Choroid plexus epithelial cell (primary cell): ENCODE measurements around the gene LDAH.

Source experiments
- DNase-seq: peaks from one replicate; pipeline ENCODE4 v3.0.0-alpha.2; 2010; ENCODE audit warnings: low read depth
- H3K4me3 ChIP-seq: 2 replicates; pipeline ENCODE4 v1.5.1; 2011; ENCODE audit warnings: low read depth, mild to moderate bottlenecking, control low read depth, low read length, moderate library complexity
- TF ChIP-seq, protein P1 (sequence below): conservative IDR thresholded peaks from 2 replicates; pipeline ENCODE4 v1.5.1; 2011; ENCODE audit warnings: low read depth, mild to moderate bottlenecking, control low read depth, inconsistent platforms, low read length, moderate library complexity

LDAH gene

DNA sequence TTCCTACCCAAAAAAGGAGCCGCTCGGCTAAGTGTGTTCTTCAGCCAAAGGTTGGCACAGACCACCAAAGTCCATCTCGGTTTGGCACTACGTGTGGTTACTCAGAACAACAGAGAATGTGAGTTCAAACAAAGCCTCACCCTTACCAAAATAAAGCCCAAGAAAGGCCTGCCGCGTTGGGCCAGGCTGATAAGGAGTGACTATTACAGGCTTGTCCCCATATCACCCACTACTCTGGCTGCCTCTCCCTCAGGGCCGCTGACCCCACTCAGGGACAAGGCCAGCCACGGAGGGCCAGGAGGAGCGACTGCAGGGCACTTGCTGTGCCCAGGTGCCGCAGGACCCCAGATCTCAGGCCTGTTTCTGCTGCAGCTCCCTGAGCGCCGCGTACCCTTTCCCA lies 185.8 kb downstream of the LDAH start:
- TF ChIP-seq, protein P1, sequence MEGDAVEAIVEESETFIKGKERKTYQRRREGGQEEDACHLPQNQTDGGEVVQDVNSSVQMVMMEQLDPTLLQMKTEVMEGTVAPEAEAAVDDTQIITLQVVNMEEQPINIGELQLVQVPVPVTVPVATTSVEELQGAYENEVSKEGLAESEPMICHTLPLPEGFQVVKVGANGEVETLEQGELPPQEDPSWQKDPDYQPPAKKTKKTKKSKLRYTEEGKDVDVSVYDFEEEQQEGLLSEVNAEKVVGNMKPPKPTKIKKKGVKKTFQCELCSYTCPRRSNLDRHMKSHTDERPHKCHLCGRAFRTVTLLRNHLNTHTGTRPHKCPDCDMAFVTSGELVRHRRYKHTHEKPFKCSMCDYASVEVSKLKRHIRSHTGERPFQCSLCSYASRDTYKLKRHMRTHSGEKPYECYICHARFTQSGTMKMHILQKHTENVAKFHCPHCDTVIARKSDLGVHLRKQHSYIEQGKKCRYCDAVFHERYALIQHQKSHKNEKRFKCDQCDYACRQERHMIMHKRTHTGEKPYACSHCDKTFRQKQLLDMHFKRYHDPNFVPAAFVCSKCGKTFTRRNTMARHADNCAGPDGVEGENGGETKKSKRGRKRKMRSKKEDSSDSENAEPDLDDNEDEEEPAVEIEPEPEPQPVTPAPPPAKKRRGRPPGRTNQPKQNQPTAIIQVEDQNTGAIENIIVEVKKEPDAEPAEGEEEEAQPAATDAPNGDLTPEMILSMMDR: no peak
- DNase-seq: no peak
- H3K4me3 ChIP-seq: no peak overlapping the region

DNA sequence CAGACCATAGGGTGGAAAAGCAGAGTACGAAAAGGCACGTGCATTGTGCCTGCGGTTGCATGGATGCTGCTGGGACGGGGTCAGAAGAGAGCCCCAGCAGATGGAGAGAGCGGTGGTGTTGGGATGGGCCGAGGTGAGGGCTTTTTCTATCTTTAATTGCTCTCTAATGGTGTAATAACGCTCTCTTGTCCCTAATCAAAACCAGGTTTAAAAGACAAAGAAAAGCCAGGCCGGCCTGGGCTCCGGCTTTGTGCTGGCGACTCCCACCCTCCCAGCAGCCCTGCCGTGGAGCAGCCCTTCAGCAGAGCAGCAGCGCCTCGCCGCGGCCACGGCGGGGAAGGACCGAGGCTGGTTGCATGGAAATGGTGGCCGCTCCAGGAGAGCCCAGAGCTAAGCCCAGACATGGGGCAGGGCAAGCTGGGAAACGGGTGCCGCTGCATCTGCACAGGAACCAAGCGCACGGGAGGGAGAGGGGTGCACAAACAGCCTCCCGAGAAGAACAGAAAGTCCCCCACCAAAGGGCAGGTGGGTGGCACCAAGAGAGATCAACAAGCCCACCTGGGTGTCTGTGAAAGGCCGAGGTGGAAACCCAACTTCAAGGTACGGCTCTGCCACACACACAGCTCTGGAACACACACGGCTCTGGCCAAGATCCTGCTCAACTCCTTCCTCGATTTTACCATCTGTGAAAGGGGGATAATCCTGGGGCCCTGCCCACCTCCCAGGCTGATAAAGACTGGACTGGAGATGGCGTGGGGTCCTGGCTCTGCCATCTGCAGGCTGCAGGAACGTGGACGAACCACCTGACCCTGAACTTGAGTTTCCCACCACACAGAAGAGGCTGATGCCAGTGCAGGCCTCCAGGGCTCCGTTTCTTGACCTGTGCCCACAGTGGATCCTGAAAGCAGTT lies 187.0 kb downstream of the LDAH start:
- no peak overlapping the region for H3K4me3 ChIP-seq
- peak; percentile 86 for DNase-seq
- TF ChIP-seq, protein P1: peak; percentile 94

DNA sequence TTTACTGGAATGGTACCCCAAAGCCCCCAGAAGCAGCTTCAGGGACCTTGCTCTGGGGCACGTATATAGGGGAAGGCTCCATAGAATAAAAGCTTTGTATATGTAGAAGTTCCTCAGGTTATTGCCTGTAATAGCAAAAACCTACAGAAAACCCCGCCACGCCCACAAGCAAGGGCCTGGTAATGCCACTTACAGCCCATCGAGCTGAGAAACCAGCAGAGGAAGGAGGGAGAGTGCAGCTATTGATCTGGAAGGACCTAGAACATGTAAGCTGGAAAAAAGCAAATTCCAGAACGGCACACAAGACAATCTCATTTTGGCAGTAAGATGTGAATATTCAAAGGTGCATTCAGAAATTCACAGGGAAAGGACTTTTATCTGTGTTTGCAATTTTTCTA lies 187.8 kb downstream of the LDAH start:
- TF ChIP-seq, protein P1: no peak
- H3K4me3 ChIP-seq: no peak overlapping the region

DNA sequence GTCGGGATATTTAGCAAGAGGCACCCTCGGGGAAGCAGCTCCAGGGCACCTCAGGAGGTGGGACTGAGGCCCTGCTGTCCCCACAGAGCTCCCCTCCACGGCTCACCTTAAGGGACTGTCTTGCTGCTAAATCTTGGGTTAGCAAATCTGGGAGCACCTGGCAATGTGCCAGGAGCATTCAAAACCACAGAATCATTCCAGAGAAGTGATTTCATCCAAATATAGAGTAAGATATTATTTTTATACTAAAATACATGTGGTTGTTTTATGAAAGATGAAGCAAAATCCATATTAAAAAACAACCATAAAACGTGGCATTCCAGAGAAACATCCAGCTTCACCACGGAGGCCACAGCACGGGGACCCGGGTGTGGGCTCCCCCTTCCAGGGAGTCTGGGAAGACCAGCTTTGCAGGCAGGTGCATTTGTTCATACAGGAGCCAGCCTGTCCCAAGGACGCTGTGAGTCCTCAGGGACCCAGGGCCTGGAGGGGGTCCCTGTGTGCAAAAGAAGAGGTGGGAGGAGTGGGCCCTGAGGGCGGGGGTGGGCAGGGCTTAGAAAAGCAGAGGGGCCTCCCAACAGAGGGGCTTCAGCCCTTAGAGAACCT lies 188.3 kb downstream of the LDAH start:
- TF ChIP-seq, protein P1: no peak
- DNase-seq: peak; percentile 78
- H3K4me3 ChIP-seq: no peak overlapping the region

More for the DNA sequence above, 187.8 kb downstream of the LDAH start:
- no peak for DNase-seq
